ENCODE measurements around the gene BFSP2. TPM values are rescaled to one million over a fixed set of nuclear protein-coding genes. Genes with fewer than 3 reads are reported as not detected.

BFSP2 gene
- total and polyA plus RNA-seq, 2 donors (not counting 1 experiment from before 2014, with no cell fraction given) = 0.60 to 1.6 TPM

- Histone ChIP-seq H3K27ac (ENCODE audit: low read length in 2 of 2) (peak overlapping the region in 1 of 2 donors; percentile 19), H3K79me2 (ENCODE audit: control insufficient read depth, insufficient read depth, low read length) (no peaks in the 10 kb centered on the region), H3K36me3 (replicated peaks in 1 of 2; ENCODE audit: control extremely low read depth in 1 of 2, control insufficient read depth in 1 of 2, extremely low read depth in 1 of 2, insufficient read depth in 2 of 2, low read length in 1 of 2) (no peaks in the 10 kb centered on the region), H3K9ac (ENCODE audit: low read length) (no peak overlapping the region), H3K9me3 (ENCODE audit: control extremely low read depth in 1 of 3, control insufficient read depth in 2 of 3, insufficient read depth in 1 of 3, low read length in 2 of 3) (no peaks in the 10 kb centered on the region), H4K20me1 (ENCODE audit: control insufficient read depth, insufficient read depth, low read length, poor library complexity, severe bottlenecking) (no peaks in the 10 kb centered on the region), H3K4me1 (ENCODE audit: control insufficient read depth in 2 of 2, insufficient read depth in 2 of 2, low read length in 2 of 2) (peaks cover 0 to 16% of the 10 kb centered on the region in 2 donors), H3K27me3 (replicated peaks in 1 of 4; ENCODE audit: control extremely low read depth in 1 of 4, control insufficient read depth in 3 of 4, insufficient read depth in 4 of 4, low read length in 3 of 4) (peaks cover 0 to 8% (median 2%) of the 10 kb centered on the region in 4 experiments), H3K4me2 (replicated peaks; ENCODE audit: low read depth, low read length, poor library complexity, severe bottlenecking) (no peak overlapping the region), H3K4me3 (ENCODE audit: control extremely low read depth in 1 of 5, extremely low read depth in 1 of 5, insufficient read depth in 1 of 5, low read depth in 2 of 5, low read length in 4 of 5) (no peak overlapping the region), H2AFZ (ENCODE audit: insufficient read depth, low read depth, low read length, poor library complexity, severe bottlenecking) (no peak overlapping the region)
- peak; percentile 61 for DNase-seq
- intact Hi-C loops (cut with micrococcal nuclease) = loop anchor here (10.0 kb wide), 1 partner anchor 390 kb away; no protein-coding TSS in a partner anchor
- ChIA-PET POLR2A (interaction anchor here (0.5 to 2.3 kb wide), 4 partner anchors 12 to 699 kb away, joined by 3 to 12 read pairs (median 3); no protein-coding TSS in a partner anchor), CTCF (interaction anchor here (0.6 to 3.3 kb wide), 9 partner anchors 13 to 942 kb away, joined by 3 to 31 read pairs (median 7); partner anchors contain the start of gene CDV3)
- Mint-ChIP-seq H3K27ac (peak overlapping the region; percentile 83), H3K9me3 (ENCODE audit: insufficient read depth) (no peaks in the 10 kb centered on the region), H3K4me1 (peaks cover 13% of the 10 kb centered on the region), H3K27me3 (peaks cover 3% of the 10 kb centered on the region), H3K4me3 (no peak overlapping the region)
- TF ChIP-seq, protein P1, sequence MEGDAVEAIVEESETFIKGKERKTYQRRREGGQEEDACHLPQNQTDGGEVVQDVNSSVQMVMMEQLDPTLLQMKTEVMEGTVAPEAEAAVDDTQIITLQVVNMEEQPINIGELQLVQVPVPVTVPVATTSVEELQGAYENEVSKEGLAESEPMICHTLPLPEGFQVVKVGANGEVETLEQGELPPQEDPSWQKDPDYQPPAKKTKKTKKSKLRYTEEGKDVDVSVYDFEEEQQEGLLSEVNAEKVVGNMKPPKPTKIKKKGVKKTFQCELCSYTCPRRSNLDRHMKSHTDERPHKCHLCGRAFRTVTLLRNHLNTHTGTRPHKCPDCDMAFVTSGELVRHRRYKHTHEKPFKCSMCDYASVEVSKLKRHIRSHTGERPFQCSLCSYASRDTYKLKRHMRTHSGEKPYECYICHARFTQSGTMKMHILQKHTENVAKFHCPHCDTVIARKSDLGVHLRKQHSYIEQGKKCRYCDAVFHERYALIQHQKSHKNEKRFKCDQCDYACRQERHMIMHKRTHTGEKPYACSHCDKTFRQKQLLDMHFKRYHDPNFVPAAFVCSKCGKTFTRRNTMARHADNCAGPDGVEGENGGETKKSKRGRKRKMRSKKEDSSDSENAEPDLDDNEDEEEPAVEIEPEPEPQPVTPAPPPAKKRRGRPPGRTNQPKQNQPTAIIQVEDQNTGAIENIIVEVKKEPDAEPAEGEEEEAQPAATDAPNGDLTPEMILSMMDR (IDR thresholded peaks at IDR 0.05) = no peak
- TF ChIP-seq EZH2 (IDR thresholded peaks at IDR 0.05; ENCODE audit: borderline replicate concordance, insufficient read depth, low read depth, low read length, poor library complexity, severe bottlenecking) = no peak
- 79% methylated on average over 6 of the region's 9 CpGs for WGBS (ENCODE audit: insufficient coverage)
- ATAC-seq (ENCODE audit: low read depth) = peak; percentile 40
Observed at GRCh38 chr3:133424937-133425869, 25.3 kb downstream of the BFSP2 start.
